ENCODE measurements around the gene PSMG3.
A peak's percentile ranks its signal among the peaks of the same experiment; 100 is the strongest.

The PSMG3 gene

DNA sequence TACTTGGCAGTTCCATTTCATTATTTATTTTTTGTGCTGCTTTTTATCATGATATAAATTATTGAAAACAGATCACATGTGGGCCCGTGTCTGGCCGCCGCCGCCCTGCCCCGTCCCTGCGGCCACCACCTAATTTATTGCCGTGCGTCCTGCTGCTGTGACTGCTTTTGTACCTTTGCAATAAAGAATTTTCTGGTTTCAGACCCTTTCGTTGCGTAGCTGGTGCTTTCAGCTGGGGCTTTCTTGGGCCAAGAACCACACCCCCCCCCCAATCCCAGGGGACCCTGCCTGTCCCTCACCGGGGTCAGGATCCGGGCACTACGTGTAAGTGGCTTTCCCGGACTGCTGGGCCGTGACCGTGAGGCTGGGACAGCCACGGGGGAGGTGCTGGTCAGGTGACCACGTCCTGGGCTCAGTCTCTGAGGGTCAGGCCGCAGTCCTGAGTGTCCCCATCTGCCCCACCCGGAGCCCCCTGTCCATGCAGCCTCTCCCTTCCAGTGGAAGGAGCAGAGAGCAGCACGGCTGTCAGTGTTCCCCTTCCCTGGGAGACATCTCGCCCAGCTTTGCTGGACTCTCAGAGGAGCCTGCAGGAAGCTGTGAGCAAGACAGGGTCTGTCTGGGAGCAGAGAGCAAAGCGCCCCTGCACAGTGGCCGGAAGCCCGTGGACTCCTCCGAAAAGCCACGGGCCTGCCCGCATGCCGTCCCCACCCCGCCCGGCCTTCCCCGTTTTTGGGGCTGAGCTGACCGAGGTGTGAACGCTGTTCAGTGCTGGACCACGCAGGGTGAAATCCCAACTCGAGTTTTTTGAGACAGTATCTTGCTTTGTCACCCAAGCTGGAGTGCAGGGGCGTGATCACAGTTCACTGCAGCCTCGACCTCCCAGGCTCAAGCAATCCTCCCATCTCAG lies 26.7 kb downstream of the PSMG3 start:
- no peak for DNase-seq

GRCh38 chr7:1542329-1542728 lies 27.5 kb downstream of the PSMG3 start:
- DNase-seq: no peak

- no peak for DNase-seq
Measured at GRCh38 chr7:1541431-1542162, 28.2 kb downstream of the PSMG3 start.

DNA sequence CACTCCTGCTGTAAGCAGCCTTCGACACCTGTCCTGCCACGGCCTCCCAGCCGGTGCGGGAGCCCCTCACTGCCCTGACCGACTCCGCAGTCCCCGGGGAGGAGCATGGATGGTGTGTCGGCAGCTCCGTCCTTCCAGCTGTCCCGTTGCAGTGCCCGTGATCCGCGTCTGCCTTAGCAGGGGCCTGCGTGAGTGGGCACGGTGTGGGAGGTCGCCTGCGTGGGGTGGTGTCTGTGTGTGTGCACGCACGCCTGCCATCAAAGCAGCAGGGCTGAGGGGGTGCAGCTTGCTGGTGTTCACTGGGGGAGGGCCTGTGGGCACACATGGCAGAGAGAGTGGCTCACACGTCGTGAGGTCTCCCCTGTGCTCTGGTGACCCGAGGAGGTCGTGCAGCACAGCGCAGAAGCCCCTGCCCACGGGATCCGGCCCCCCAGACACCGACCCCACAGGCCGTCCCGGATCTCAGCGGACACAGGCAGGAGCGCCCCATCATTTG lies 29.0 kb downstream of the PSMG3 start:
- DNase-seq: no peak

DNA sequence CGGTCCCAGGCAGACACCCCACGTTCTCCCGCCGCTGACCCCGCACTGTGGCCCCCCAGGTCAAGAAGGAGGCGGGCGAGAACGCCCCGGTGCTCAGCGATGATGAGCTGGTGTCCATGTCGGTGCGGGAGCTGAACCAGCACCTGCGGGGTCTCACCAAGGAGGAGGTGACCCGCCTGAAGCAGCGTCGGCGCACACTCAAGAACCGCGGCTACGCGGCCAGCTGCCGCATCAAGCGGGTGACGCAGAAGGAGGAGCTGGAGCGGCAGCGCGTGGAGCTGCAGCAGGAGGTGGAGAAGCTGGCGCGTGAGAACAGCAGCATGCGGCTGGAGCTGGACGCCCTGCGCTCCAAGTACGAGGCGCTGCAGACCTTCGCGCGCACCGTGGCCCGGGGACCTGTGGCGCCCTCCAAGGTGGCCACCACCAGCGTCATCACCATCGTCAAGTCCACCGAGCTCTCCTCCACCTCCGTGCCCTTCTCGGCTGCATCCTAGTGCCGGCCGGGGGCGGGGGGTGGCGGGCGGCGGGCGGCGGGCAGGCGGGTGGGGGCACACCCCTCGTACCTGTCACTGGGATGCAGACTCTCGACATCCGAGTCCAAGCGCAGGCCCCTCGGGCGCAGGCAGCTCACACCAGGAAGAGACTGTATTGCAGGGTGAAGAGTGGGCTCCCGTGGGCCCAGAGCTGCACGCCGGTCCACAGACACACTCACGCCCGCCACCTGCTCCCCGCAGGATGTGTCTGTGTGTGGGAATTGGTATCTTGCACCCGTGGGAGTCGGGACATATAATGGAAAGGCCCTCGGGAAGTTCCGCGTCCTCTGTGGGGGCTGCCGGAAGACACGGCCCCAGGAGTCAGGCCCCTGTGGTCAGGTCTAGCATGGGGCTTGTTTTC lies 29.7 kb downstream of the PSMG3 start:
- no peak for DNase-seq

GRCh38 chr7:1539181-1539881 lies 30.5 kb downstream of the PSMG3 start:
- DNase-seq: no peak

DNA sequence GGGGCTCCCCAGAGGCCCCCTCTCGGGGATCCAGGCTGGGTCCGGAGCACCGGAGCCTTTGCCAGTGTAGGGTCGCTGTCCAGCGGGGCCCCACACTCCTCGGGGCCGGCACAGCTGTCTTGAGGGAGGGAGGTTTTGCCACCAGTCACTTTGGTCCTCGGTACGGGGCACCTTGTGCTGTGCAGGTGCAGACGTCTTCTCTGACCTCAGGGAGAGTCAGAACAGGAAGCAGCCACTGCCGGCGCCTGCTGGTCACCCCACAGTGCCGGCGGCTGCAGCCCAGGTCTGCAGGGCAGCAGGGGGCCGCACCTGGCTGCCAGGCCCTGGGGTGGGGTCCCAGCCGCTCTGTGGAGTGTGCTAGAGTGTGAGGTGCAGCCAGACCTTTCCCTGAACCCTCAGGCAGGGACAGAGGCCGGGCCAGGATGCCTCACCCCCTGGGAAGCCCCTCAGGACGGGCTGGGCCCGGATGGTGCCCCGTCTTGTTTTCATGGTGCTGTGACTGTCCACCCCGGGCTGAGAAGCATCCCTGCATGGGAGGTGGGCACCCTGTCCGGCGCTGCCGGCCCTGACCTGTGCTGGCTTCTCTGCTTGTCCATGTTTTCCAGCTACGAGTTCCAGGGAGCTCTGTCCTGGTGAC lies 31.2 kb downstream of the PSMG3 start:
- no peak for DNase-seq

GRCh38 chr7:1537535-1538412 lies 32.1 kb downstream of the PSMG3 start:
- peak; percentile 14 for DNase-seq

DNA sequence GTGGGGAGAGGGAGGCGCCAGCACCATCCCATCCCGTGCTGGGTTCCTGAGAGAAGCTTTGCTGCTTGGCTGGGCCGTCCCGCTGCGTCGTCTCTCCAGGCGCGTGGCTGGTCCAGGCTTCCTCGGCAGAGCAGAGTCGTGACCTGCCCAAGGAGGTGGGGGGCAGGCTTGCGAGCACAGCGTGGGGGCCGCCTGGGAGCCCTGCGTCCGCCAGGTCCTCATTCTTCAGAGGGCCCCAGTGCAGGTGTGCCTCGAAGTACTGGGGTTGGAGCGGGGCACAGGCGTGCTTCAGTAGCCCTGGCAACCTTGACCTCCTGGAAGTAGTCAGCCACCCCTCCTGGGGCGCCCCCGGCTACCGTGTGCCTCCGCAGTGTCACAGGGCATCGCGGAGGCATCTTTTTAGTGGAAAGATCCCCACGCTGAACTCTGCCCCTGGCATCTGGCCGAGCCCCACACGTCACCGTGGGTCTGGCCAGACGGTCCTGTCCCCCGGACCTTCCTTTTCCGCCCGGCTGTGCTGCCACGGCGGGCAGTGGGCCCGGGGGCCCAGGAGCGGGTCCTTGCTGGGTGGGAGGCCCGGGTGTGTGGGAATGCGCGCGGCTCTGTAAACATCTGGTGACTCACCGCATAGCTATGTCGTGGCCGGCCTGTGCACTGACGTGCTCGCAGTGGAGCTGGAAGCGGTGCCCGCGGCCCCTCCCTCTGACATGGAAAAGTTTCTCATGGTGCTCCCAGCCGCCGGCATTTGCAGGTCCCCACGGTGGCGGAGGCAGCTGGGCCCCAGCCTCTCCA lies 32.9 kb downstream of the PSMG3 start:
- no peak for DNase-seq

GRCh38 chr7:1536455-1536742 lies 33.4 kb downstream of the PSMG3 start:
- no peak for DNase-seq

DNA sequence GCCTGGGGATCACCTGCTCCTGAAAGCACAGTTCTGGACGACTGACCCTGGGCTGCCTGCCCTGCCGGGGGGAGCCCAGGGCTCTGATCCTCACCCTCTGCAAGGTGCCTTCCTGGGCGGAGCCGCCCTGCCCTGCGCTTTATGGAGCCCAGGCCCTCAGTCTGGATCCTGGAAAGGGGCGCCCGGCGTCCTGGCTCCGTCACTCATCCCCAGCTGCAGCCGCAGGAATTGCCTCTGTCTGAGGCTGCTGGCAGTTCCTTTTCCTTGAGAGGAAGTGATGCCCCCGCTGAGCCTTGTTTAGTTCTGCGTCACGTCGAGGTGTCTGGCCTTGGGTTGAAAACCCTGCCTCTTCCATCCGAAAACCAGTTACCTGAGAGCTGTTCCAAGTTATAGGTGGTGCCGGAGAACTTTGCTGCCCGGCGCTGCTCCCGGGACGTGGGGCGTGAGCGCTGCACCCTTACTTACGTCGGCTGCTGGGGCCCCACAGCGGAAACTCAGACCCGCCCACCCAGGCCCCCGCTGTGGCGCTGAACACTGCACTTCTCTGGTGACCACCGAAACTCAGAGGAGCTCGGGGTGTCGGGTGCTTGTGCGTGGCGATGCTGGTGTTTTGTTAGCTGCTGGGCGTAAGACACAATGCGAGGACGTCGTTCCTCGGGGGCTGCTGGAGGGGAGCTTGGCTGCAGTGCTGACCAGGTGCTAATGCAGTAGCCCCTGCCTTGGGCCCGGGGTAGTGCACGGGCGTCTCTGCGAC lies 34.0 kb downstream of the PSMG3 start:
- DNase-seq: no peak

DNA sequence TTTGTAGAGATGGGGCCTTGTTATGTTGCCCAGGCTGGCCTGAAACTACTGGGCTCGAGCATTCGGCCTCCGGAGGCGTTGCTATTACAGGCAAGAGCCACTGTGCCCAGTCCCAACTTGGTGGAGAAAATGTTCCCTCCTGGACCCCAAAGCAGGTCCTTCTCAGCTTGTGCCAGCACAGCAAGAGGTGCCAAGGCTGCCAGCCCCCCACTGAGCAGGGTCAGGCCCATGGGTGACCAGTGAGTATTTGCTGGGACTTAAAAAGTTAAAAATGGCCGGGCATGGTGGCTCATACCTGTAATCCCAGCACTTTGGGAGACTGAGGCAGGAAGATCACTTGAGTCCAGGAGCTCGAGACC lies 34.8 kb downstream of the PSMG3 start:
- DNase-seq: no peak

GRCh38 chr7:1534330-1535099 lies 35.3 kb downstream of the PSMG3 start:
- DNase-seq: no peak

- no peak for DNase-seq
Measured at GRCh38 chr7:1533547-1534329, 36.1 kb downstream of the PSMG3 start.

- no peak for DNase-seq
Measured at GRCh38 chr7:1533255-1533546, 36.6 kb downstream of the PSMG3 start.

GRCh38 chr7:1532456-1533254 lies 37.2 kb downstream of the PSMG3 start:
- DNase-seq: no peak

- DNase-seq: no peak
Measured at GRCh38 chr7:1531979-1532455, 37.8 kb downstream of the PSMG3 start.
